ENCODE data around the gene PRR5L.
"Not testable (repeated sequence)": the region's sequence is repeated elsewhere in the genome, so short reads cannot be mapped to it uniquely, and the experiment has no call there.

The PRR5L gene

DNA sequence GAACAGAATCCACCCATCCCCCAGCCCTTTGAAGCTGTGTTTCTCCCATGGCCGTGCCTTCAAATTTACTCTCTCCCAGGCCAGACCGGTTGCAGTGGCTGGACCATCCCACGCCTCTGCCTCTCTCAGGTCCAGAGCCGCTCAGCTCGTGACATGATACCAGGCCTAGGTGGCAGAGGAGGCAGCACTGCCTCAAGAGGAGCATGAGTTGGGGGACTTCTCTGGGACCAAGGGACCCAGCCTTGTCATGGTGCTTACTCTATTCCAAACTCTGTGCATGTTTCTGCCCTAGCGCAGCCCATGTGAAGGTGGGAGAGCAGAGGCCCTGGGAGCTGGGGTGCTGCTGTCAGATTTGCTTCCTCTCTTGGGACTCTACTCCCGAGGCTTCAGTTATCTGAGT lies 163.0 kb downstream of the PRR5L start:
- no peak for DNase-seq (ENCODE audit: low read depth in 3 of 3)

DNA sequence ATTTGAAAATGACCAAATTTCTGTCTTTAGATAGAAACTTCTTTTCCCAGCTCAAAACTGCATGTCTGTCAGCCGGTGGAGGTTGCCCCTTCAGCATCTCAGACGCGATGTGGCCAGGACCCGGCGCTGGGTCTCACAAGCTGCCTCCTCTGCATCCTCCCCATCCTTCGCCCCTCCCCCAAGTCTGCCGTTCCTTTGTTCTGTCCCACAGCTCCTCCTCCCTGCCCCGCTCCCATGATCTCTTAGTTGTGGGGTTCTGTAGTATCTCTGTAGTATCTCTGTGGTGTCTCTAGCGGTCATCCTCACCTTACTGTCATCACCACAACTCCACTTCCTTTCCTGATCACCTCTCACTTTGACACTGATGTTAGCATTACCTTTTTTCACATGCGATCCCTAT lies 164.1 kb downstream of the PRR5L start:
- DNase-seq (ENCODE audit: low read depth in 3 of 3), result no peak

DNA sequence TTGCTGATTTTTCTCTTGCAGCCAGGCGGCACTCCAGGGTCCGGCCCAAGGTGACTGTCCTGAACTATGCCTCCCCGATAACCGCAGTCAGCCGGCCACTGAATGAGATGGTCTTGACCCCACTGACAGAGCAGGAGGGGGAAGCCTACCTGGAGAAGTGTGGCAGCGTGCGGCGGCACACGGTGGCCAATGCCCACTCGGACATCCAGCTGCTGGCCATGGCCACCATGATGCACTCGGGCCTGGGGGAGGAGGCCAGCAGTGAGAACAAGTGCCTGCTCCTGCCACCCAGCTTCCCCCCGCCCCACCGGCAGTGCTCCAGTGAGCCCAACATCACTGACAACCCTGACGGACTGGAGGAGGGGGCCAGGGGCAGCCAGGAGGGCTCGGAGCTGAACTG lies 166.2 kb downstream of the PRR5L start:
- DNase-seq (ENCODE audit: low read depth in 3 of 3), result no peak

DNA sequence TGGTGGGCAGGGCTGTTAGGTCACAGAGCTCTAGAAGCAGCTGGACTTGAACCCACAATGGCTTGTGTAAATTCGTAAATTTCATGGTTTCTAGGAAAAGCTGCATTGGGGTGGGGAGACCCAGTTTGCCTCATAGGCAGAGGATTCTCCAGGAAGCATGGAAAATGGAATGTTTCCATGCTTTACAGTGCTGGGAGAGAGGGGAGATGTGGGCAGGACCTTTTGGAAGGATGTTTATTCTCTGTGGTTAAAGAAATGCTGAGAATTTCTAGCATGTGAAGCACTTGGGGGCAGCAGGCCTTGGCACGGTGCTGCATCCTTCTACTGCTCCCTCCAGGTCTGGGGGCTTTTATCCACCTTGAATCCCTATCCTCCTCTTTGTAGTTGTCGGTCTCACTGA lies 167.7 kb downstream of the PRR5L start:
- no peak for DNase-seq (ENCODE audit: low read depth in 3 of 3)

DNA sequence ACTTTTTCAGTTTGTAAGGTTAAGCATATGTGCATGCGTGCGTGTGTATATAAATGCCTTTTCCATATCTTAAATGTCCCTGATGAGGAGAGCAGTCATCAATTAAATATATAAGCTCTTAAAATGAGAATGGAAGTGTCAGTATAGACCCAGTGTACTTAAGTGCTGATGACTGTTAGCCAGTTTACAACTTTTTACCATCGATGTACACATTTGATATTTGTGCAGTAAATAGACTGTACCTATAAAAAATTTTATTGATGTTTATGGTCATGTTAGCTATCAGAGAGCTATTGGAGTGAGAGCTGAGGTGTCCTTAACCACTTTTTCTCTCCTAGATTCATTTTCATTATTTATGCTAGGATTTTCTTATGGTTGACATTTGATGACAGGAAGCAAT lies 168.6 kb downstream of the PRR5L start:
- no peak for DNase-seq (ENCODE audit: low read depth in 3 of 3)

DNA sequence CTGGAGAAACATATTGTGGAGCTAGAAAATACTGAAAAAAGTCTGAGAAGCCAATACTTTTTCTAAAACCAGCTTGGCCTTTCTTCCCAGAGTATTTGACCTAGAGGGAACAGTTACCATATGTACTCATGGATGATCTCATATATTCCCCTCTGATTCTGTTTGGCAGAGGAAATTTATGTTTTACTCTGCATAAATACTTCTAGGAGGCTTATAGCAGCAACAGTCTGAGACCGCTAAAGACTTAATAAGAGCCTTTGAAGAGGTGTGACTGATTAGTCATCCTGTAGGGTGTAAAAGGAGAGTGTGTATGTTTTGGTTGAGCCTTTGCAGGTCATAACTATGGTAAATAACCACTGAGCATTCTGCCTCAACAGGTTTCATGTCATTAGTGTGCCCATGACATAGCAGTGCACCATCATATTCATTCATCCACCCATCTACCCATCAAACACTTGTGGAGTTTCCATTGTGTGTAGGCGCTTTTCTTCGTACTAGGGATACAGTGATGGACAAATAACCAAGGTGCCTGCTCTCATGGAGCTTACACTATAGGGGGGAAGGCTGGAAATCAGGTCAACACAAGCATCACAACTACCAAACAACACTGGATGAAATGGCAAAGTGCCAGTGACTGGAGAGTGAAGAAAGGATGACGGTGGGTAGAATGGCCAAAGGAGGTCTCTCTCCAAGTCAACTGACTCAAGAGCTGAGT lies 169.5 kb downstream of the PRR5L start:
- no peak for DNase-seq (ENCODE audit: low read depth in 3 of 3)

DNA sequence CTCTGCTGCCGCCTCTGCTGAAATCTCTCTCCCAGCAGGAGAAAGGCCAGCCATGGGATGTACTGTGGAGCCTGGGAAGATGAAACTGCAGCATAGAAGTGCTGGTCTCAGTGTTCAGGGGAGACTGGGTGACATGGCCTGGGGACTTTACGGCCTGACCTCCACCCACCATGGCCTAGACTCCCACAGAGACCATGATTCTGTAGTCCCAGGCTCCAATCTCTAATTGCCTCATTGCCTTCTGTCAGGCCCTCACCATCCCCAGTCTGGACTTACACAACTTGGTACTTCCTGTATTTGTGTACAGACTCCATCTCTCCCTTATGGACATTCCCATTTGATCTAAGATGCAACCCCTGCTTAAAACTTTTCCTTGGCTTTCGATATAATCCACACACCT lies 170.9 kb downstream of the PRR5L start:
- DNase-seq (ENCODE audit: low read depth in 3 of 3), result no peak

DNA sequence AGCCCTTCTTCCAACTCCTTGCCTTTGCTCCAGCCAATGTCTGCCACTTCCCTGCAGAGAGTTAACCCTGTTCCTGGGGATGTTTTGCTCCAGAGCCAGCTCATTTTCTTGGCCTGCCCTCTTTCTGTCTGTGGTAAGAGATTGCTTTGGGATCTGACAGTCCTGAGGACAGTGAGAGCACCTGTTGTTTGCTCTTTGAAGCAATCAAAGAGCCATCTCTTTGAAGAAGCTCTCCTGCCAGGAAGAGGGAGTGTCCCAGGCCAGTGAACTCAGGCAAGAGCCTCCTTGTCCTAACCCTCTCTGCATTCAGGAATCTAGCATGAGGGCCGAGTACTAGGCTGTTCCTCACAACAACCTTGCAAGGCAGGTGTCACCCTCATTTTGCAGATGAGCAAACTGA lies 171.8 kb downstream of the PRR5L start:
- DNase-seq (ENCODE audit: low read depth in 3 of 3), result no peak

DNA sequence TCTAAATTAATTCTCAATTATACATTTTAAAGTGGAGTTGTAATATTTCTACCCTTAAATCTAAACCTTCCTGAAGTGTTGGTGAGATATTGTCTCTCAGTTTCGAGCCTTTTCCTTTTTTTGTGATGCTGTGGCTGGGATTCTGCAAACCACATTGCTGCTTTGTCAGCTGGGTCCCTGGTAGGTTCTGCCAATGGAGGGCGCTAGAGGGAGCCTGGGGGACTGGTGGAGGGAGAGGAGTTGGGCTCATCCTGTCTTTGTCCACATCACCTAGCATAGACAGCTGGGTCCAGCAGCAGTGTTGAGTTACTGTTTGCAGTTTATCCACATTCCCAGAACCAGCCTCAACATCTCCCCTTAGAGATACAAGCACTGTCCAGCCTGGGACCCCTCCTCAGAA lies 173.0 kb downstream of the PRR5L start:
- no peak for DNase-seq (ENCODE audit: low read depth in 3 of 3)

DNA sequence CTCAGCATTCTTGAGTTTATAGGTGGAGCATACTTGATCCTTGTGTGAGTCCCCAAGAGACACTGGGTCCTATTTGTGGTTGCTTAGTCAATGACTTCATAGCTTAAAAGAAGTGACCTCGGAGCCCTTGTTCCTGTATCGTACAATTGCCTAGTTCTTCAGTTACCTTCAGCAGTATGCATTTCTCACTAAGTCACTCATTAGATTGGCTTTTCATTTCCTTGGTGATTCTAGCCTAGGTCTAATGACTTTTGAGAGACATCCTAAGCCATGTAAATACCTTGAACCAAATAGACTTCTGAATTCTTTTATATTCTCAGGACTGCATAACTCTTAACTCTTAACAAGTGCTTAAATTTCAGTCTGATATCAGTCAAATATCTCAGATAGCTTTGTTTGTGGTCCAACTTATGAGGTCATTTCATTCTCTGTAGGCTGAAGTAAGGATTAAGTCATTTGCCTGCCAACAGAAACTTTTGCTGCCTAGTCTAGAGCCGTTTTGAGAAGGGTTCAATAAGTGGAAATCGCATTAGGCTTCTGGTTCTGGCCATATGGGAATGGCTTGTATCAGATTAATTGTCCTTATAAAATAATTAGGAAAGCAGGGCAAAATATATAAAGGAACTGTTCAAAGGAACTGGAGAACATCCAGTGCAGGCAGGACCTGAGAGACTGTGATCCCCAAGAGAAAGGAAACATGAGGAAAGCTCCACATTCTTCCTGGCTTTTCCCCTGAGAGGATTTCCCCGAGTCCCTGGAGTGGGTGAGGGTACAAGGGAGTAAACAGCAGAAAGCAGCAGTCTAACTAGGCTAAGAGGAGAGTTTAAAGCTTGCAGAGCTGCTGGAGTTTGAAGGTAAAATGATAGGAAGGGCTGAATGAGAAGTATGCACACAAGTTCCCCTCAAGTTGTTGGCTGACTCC lies 174.1 kb downstream of the PRR5L start:
- no peak for DNase-seq (ENCODE audit: low read depth in 3 of 3)

DNA sequence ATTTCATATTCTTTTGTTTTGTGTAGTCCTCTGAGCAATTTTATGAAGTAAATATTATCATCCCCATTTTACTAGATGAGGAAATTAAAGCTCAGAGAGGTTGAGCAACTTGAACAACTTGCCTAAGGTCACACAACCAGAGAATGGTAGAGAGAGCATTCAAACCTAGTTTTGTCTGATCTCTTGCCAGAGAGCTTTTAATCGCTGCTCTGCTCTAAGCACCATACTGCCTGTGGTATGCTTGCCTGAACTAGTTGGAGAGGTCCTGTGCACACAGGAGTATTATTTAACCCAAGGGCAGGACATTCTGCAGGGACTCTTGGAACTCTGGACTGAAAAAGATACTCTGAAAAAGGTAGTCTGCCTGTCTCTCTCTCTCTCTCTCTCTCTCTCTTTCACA lies 175.5 kb downstream of the PRR5L start:
- DNase-seq (ENCODE audit: low read depth in 3 of 3), result no peak

DNA sequence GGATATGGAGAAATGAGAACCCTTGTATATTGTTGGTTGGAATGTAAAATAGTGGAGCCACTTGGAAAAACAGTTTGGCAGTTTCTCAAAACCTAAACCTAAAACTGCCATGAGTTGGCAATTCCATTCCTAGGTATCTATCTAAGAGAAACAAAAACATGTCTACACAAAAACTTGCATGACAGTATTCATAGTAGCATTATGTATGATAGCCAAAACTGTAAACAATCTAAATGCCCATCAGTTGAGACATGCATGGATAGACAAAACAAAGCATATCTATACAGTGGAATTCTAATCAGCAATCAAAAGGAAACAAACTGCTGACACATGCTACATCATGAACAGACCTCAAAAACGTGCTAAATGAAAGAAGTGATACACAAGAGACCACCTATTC lies 179.1 kb downstream of the PRR5L start:
- no peak for DNase-seq (ENCODE audit: low read depth in 3 of 3)

DNA sequence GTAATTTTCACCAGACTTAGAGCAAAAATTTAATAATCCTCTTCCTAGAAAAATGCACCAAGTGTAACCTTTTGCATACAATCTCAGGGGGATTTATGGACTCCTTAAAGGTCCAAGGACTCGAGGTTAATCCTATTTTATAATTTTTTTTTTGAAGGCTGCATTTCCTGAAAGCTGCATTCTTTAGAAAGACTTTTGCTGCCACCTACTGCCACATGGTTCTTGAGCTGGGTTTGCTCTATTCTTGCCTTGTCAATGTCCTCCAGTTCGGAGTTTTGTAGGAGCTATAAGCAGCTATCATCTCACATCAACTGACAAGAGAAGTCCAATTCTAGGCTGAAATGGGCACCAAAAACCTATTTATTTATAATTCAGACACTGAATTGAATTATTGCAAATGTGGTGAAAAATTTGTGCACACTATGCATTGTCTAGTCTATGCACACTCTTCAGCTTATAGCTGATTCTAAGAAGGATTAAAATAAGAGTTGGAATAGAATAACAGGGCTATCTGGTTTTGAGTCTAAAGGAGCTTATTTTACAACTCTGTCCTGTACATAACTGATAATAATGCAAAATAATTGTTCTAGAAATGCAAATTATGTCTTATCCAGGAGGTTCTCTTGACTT lies 182.7 kb downstream of the PRR5L start:
- no peak for DNase-seq (ENCODE audit: low read depth in 3 of 3)

DNA sequence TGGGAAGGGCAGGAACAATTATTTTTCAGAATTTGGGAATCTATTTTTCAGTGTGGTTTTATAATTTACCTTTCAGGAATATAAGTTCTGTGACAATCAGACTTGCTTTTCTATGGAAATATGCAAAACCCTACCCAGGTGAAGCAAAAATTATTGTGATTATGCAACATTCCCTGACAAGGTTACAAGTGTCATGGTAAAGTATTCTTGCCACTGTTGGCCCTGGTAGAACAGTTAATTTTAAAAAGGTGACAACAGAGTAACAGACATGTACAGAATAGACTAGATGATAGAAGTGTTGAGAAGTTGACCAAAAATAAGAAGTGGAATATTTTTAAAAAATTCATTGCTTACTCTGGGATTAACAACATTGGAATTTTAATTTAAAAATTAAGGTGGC lies 184.7 kb downstream of the PRR5L start:
- DNase-seq (ENCODE audit: low read depth in 3 of 3), result no peak

DNA sequence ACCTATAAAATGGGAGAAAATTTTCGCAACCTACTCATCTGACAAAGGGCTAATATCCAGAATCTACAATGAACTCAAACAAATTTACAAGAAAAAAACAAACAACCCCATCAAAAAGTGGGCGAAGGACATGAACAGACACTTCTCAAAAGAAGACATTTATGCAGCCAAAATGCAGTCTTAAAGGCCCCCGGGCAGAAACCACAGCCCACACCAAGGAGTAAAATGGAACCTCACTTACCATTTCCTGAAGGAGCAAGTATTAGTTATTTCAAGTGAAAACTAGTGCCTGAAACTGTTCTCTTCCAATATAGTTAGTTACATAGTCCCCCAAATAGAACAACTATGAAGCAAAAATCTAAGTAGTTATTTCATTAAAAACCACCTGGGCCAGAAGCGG lies 187.0 kb downstream of the PRR5L start:
- not testable (repeated sequence) for DNase-seq (ENCODE audit: low read depth in 3 of 3)

DNA sequence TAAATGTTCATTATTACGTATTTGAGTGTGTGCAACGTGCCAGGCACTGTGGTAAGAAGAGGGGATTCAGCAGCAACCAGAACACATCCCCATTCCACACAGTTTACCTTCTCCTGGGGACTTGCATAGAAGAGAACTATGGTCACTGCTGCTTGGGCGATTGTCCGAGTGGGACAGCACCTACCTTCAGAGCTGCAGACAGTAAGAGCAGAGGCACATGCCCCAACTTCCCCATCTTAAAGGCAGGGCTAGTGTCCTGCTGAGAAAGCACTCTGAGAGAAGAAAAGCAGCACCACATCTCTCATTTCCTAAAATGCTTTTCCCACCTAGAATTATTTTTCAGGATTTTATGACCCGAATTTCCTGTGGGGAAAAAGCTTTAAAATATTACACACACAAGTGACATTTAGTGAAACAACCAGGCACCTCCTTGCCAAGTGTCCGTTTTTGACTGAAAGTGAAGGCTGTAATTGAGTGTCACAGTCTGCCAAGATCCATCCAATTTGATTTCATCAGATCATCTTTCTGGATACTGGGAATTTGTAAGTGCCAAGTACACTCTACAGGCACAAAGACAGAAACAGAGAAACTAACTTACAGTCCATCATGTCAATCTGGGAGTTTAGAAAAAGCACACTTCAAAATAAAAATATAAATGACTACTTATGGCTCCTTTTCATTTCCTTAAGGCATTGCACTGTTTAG lies 189.4 kb downstream of the PRR5L start:
- no peak for DNase-seq (ENCODE audit: low read depth in 3 of 3)

DNA sequence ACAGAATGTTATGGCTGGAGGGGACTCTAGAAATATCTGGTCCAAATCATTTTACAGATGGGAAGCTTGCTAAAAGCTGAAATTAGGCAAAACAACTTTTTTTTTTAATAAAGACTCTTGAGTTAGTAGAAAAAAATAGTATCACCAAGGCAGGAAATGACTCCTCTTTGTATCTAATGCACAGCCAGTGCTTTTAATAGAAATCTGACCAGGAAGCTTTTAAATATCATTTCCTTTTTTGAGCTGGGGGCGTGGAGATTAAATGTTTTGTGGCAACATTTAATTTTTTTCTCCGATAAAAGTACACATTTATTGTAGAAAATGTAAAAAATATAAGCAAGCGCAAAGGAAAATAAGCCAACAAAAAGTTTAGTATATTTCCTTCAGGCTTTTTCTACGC lies 191.5 kb downstream of the PRR5L start:
- DNase-seq (ENCODE audit: low read depth in 3 of 3), result no peak

DNA sequence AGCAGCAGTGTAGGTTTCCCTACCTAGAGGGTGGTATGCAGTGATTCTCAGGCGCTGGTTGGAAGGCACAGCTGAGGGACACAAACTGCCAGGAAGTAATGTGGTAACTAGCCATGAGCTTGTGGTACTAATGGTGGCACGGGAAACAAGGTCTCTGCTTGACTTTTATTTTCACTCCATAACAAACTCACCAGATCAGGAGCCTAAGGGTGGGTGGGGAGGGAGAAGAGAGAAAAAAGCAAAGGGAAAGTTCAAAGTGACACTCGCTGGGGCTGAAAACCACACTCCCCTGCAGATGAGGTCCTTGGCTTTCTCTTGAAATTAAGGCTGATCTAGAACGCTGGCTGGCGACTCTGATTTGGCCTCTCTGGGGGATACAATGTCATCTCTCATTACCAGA lies 192.0 kb downstream of the PRR5L start:
- DNase-seq (ENCODE audit: low read depth in 3 of 3), result no peak

DNA sequence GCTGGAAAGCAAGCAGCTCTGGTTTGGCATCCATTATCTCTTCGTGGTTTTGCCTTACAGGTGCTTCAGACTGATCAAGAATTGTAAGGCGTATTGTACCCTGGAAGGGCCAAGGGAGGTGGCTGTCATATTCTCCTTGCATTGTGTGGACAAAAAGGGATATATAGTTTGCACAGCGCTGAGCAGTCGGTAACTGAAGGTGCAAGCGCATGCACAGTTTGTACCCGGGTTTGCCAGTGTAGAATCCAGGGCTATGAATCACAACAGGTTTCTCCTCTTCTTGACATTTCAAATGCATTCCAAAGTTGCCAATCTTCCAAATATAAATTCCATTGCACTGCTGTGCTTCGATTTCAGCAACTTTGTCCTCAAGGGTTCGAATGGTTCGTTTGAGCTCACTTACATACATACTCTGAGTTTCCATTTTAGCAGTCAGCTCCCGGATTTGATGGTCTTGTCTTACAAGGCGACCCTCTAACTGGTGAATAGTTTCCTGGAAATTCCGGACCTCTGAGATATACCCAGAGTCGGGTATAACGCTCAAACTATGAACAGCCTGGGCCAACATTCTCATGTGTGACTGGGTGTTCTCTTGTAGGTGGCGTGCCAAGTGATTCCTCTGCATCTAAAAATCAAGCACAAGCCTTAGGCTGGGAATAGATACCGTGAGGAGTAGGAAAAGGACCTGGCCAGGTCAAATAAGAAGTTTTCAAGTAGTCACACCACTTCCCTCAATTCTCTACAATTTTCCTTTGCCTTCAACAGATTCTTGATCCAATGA lies 194.1 kb downstream of the PRR5L start:
- no peak for DNase-seq (ENCODE audit: low read depth in 3 of 3)

DNA sequence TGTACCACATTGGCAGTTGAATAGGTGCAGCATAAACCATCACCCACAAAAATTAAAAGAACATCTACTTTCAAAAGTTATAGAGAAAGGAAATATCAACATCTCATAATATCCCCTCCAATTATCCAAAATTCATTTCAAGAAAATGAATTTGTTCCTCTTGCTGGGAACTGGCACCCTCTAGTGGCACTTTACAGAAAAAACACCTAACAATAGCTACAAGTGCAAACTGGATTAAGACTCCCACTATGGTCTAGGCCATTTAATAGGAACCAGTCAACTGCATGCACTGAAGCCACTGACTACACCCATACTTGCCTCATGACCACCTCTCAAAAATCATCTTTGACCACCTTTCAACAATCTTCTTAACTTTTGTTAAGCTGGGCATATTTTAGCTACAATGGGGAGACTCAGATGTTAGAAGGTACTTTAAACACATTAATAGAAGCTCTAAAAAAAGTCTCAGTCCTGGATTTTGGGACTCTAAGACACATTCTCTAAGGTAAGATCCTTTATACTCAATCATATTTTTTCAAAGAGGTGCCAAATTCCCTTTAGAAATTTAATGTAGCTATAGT lies 196.7 kb downstream of the PRR5L start:
- DNase-seq (ENCODE audit: low read depth in 3 of 3), result no peak

DNA sequence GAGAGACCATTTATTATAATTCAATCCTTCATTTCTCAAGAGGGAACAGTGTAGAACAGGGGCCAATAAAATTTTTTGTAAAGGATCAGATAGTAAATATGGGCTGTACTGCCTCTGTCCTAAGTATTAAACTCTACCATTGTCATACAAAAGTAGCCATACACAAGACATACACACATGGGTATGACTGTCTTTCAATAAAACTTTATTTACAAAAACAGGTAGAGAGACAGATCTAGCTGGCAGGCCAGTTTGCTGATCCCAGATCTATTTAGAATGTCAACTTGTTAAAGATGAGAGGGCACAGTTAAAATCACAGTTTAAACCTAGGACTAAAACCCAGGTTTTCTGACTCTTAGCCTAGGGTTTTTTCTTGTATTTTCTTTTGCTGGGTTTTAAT lies 197.2 kb downstream of the PRR5L start:
- no peak for DNase-seq (ENCODE audit: low read depth in 3 of 3)
